ENCODE measurements around the gene MUC12. TPM values are rescaled to one million over a fixed set of nuclear protein-coding genes. Genes with fewer than 3 reads are reported as not detected.

MUC12 gene
- total and polyA plus RNA-seq, 2 donors (not counting 3 experiments of a cell fraction or from before 2014, with no cell fraction given), result not detected

DNA sequence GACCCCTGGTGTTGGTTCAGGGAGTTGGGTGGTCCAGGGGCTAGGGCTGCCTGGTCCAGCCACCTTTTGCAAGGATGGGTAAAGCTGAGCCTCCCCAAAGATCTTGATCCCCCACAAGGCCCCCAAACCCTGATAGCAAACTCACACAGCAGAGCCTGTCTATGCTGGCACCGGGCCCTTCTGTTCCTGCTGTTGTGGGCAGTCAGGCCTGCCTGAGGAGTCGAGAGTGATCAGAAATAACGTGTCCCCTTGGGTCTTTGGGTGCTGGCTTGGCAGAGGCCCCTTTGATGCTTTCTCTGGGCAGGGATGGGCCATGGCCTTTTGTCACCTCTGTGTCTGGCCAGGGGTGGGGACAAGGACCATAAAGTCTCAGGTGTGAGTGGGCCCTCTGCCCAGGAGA lies 715 bp upstream of the MUC12 start:
- Histone ChIP-seq H2AFZ (ENCODE audit: low read depth, low read length) (no peak overlapping the region), H3K9me3 (replicated peaks; ENCODE audit: control insufficient read depth, insufficient read depth, low read length) (no peaks in the 10 kb centered on the region), H4K20me1 (replicated peaks; ENCODE audit: control insufficient read depth, extremely low read depth, insufficient read depth, low read length) (no peaks in the 10 kb centered on the region), H3K4me2 (ENCODE audit: insufficient read depth, low read length) (no peak overlapping the region), H3K79me2 (ENCODE audit: control insufficient read depth, insufficient read depth, low read length) (no peaks in the 10 kb centered on the region), H3K36me3 (ENCODE audit: control insufficient read depth in 2 of 2, extremely low read depth in 1 of 2, insufficient read depth in 2 of 2, low read length in 2 of 2) (no peaks in the 10 kb centered on the region), H3K9me1 (replicated peaks; ENCODE audit: control insufficient read depth, extremely low read depth, insufficient read depth, low read length) (no peaks in the 10 kb centered on the region), H3K9ac (replicated peaks; ENCODE audit: extremely low read depth, insufficient read depth, low read length) (no peak overlapping the region), H3K4me3 (replicated peaks in 1 of 3; ENCODE audit: insufficient read depth in 1 of 3, low read depth in 1 of 3, low read length in 3 of 3) (no peak overlapping the region), H3K4me1 (ENCODE audit: control insufficient read depth, extremely low read depth, insufficient read depth, low read length) (peaks cover 2% of the 10 kb centered on the region), H3K27me3 (ENCODE audit: control insufficient read depth in 2 of 2, insufficient read depth in 2 of 2, low read length in 2 of 2) (peaks cover 22 to 28% of the 10 kb centered on the region in 2 experiments), H3K27ac (ENCODE audit: insufficient read depth, low read depth, low read length) (no peak overlapping the region)
- no peak for FAIRE-seq
- BruUV-seq (replicated peaks), result no TSS peak
- ChIA-PET CTCF (no interaction called here), POLR2A (no interaction called here)
- TF ChIP-seq GATA2 (IDR thresholded peaks at IDR 0.05; ENCODE audit: insufficient read depth, insufficient read length, low read depth, low read length) (no peak), EZH2 (IDR thresholded peaks at IDR 0.05; ENCODE audit: borderline replicate concordance, low read depth, low read length, severe bottlenecking) (no peak), POLR2A (IDR thresholded peaks at IDR 0.05; ENCODE audit: low read depth, low read length) (no peak), MYC (IDR thresholded peaks at IDR 0.05; ENCODE audit: low read depth, low read length) (no peak), POLR2AphosphoS5 (IDR thresholded peaks at IDR 0.05; ENCODE audit: insufficient read depth, low read depth, low read length) (no peak), FOS (IDR thresholded peaks at IDR 0.05; ENCODE audit: borderline replicate concordance, insufficient read depth, low read length) (no peak), JUN (IDR thresholded peaks at IDR 0.05; ENCODE audit: borderline replicate concordance, insufficient read depth, insufficient read length, low read depth) (no peak)
- TF ChIP-seq, protein P1, sequence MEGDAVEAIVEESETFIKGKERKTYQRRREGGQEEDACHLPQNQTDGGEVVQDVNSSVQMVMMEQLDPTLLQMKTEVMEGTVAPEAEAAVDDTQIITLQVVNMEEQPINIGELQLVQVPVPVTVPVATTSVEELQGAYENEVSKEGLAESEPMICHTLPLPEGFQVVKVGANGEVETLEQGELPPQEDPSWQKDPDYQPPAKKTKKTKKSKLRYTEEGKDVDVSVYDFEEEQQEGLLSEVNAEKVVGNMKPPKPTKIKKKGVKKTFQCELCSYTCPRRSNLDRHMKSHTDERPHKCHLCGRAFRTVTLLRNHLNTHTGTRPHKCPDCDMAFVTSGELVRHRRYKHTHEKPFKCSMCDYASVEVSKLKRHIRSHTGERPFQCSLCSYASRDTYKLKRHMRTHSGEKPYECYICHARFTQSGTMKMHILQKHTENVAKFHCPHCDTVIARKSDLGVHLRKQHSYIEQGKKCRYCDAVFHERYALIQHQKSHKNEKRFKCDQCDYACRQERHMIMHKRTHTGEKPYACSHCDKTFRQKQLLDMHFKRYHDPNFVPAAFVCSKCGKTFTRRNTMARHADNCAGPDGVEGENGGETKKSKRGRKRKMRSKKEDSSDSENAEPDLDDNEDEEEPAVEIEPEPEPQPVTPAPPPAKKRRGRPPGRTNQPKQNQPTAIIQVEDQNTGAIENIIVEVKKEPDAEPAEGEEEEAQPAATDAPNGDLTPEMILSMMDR (IDR thresholded peaks at IDR 0.05; ENCODE audit: extremely low read depth in 1 of 2, insufficient read depth in 1 of 2, low read depth in 1 of 2, low read length in 2 of 2), result no peak
- TF ChIP-seq, protein P2, sequence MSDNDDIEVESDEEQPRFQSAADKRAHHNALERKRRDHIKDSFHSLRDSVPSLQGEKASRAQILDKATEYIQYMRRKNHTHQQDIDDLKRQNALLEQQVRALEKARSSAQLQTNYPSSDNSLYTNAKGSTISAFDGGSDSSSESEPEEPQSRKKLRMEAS (IDR thresholded peaks at IDR 0.05; ENCODE audit: insufficient read depth, insufficient read length), result no peak
- no peak for DNase-seq (ENCODE audit: low read depth, low spot score)
- dilution Hi-C loops (cut with MboI; ENCODE audit: extremely low pct_ligation_motif_present, low sequenced_read_pairs) (no loop called here), intact Hi-C loops (cut with micrococcal nuclease) (loop anchor here (5.0 to 10.0 kb wide), 2 partner anchors 46 to 76 kb away; no protein-coding TSS in a partner anchor)

All from endothelial cell of umbilical vein (primary cell).